Esophagus muscularis mucosa (tissue), 3 donors: ENCODE results near the gene SLC4A1.

Experiments
- CTCF ChIP-seq, 3 experiments: fragments of 200-600 bp in 2 of 3; fragments of 450-650 bp in 1 of 3; sonication (generic) in 2 of 3; IDR thresholded peaks; one replicate each; pipeline ENCODE4 v1.5.1; 2017 to 2019; ENCODE audit warnings: antibody characterized with exemption in 3 of 3, mild to moderate bottlenecking in 2 of 3, moderate library complexity in 1 of 3
- POLR2A ChIP-seq: fragments of 450-650 bp; IDR thresholded peaks from one replicate; pipeline ENCODE4 v1.6.1; 2017; ENCODE audit warnings: antibody characterized with exemption, moderate library complexity, mild to moderate bottlenecking, low read depth
- POLR2AphosphoS5 ChIP-seq, 2 donors: sonication (generic); formaldehyde crosslinking; IDR thresholded peaks; one replicate each; pipeline ENCODE4 v1.6.1; 2017; ENCODE audit warnings: antibody characterized with exemption in 2 of 2

GRCh38 chr17:44207743-44208142 lies 60.2 kb downstream of the SLC4A1 start:
- TF ChIP-seq POLR2A (no peak), CTCF (IDR thresholded peaks at IDR 0.05) (no peak), POLR2AphosphoS5 (IDR thresholded peaks at IDR 0.05) (no peak)
